Dermis microvascular lymphatic vessel endothelial cell (primary cell): ENCODE measurements around the gene CDX1. TPM values are rescaled to one million over a fixed set of nuclear protein-coding genes. Genes with fewer than 3 reads are reported as not detected.

Source experiments
- DNase-seq, 2 donors: peaks; one replicate each; pipeline versions ENCODE4 v3.0.0 to v3.0.0-alpha.2; 2010; ENCODE audit warnings: low read depth in 2 of 2
- total RNA-seq: library from RNA; depleted of rRNA; stranded (reverse); fragments of >200 nt; gene quantifications from 2 replicates; pipeline ENCODE4 v1.2.1, GENCODE V29; 2014

The CDX1 gene
- total RNA-seq, 1 donor from 2014 or later, result not detected

DNA sequence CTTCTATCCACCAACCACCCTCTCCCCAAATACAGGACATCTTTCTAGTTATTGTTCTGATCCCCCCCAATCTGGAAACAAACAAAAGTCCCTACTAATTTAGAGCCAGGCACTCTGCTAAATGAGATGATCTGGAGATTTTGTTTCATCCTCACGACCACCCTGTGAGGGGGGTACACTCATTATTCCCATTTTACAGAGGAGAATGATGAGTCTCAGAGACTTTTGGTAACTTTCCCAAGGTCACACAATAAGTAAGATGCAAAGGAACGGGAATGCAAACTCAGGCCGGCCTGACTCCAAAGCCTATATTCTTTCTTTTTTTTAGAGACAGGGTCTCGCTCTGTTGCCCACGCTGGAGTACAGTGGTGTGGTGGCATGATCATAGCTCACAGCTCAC is 20.3 kb upstream of the CDX1 start:
- no peak for DNase-seq

DNA sequence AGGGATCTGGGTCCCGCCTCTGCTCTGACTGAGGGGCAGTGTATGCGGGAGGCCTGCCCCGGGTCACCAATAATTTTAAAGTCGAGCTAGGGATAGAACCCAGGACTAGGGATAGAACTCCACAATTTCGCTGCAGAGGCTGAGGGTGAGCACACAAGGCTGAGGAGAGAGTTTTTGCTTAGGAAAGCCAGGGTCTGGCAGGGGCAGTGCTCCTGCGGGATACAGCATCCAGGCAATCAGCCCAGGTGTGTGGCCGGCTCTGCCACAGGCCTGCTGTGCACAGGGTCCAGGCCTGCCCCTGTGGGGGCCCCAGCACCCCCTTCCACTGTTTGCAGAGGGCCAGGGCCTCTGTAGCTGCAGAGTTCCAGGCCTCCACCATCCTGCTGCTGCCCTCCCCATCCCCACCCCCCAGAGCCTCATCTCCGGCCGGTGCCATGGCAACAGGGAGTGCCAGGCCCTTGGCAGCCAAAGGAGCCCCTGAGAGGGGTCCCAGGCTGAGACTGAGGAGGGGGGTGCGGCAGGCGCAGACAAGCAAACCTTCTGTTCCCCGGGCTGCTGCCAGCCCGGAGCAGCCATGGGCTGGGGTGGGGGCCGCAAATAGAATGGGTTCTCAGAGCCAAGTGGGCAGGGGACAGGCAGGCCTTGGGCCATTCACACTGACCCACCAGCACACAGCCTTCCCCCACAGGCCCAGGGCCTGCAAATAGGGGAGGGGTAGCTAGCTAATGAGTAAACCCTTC is 19.5 kb upstream of the CDX1 start:
- DNase-seq, result no peak

DNA sequence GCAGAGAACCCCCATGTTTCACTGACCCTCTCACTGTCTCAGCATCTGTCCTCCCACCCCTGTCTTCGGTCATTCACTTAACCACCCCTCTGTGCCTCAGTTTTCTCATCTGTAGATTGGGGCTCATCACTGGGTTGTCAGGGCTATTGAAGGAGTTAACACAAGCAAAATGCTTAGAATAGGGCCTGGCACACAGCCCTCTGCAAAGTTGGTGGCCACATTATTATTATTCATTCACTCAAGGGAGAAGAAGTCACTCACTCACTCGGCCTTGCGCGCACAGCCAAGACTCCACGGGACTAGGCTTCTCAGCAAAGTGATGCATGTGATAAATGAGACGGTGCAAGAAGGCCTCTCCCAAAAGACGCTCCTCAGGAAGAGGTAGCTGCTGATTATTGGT is 18.9 kb upstream of the CDX1 start:
- DNase-seq, result no peak

DNA sequence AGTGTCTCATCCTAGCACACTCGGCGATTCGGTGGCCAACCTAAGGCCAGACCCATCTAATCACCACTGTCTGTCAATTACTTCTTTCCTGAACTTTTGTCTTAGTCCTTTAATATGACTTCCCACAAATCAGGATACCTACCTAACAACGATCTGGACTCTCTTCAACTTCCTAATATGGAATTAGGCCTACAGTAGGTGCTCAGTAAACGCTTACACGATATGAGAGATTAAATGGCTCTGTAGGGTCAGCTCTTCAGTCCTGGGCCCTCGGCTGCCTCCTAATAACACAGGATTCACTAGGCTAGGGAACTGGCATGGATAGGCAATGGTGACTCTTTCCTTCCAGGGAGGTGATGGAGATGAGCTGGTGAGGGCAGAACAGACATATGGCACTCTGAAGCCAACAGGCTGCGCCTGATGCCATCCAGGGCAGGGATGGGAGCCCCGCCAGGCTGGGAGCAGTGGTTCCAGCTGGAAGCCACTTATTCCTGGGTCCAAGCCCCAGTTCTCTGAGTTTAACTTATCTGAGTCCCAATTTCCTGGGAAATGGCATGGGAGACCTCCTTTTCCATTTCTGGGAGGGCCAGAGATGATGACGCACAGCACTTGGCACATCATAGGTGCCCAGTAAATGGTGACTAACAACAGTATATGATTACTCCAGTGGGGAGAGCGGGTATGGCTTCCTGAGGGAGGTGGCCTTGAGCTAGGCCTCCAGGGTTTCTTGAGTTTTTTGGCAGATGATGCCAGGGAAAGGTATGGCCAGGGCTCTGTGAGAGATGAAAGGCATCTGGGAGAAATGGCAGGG is 18.3 kb upstream of the CDX1 start:
- no peak for DNase-seq

DNA sequence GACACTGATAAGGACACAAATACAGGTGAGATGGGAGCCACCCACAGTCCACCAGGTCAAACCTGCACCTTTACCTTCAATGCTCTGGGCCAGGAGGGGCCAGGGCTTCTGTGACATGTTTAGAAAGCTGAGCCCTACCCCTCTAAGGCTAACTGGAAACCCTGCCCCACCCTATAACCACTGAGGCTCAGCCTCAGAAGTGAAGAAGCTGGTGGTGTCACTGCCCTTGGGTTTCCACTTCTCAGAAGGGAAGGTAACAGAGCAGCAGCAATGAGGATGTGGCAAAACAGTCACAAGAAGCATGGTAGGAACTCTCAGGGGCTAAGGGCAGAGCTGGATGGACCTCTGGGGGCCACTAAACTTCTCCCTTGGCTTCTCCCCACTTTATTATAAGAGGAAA is 17.0 kb upstream of the CDX1 start:
- no peak for DNase-seq

DNA sequence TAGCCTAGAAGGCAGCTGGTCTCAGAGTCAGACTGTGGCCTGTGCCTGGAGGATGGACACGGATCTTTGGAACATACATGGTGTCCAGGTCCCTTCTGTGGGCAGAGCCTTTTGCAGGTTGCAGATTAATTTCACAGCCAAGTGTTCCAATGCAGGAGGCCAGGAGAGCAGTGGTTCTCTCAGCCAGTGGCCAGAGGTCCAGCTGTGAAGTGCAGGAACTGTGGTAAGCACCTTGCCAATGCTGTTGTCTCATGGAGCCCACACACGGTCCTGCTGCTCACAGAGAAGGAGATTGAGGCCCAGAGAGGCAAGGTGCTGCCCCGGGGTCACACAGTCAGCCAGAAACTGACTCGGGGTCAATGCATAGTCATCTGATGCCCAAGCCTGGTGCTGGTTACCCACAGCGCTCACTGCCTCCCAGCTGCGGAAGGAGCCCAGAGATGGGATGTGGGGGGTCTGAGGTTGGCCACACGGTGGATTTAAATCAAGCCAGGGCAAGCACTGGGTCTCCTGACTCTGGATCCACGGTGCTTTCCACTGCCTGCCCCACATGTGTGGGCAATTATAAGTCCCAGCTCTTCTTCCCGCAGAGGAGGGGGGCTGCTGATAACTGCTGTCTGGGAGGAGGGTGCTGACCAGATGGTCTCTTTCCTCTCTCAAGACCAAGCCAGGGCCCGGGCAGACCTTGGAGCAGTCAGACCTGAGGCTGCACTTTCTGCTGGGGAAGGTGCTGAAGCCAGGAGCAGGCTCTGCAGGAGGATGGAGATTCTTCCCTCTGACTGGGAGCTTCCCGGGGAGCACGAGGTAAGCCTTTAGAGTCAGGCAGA is 13.7 kb upstream of the CDX1 start:
- no peak for DNase-seq

DNA sequence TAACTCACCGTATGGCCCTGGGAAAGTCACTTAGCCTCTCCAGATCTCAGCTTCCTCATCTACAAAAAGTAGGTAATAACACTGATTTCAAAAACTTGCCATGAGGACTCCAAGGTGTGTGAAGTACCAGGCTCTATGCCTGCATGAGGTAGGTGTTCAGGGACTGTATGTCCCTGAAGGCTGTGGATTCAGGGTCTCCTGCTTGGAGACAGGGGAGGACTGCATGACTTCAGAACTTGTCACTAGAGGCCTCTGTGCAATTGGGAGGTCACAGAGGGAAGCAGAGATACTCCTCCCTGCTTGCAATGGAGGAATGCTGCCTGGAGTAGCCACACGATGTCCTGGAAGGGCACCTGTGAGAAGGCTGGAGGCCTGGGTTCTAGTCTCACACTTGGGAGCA is 13.1 kb upstream of the CDX1 start:
- DNase-seq, result no peak

DNA sequence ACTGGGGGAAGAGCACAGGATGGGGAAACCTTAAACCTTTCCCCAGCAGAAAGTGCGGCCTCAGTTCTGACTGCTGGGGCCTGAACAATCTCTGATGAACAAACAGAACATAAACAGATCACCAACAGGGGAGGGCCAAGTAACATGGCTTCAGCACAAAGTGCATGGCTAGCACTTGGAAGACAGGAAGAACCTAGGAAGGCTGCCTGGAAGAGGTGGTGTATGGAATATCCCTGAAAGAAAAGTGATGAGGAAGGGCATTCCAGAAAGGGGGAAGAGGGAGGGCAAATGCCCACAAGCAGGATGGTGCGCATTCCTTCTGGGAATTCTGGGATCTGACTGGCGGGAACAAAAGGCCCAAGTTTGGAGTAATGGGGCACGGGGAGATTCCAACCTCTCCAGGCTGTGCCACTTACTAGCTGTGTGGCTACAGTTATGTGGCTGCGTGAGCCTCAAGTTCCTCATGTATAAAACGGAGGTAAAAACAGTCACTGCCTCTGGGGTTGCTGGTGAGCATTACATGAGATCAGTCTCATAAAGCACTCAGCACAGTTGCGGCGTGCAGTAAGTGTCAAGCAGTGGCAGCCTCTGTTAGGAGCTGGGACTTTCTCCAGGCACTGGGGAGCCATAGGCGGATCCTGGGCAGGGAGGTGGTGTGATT is 12.5 kb upstream of the CDX1 start:
- DNase-seq, result no peak

DNA sequence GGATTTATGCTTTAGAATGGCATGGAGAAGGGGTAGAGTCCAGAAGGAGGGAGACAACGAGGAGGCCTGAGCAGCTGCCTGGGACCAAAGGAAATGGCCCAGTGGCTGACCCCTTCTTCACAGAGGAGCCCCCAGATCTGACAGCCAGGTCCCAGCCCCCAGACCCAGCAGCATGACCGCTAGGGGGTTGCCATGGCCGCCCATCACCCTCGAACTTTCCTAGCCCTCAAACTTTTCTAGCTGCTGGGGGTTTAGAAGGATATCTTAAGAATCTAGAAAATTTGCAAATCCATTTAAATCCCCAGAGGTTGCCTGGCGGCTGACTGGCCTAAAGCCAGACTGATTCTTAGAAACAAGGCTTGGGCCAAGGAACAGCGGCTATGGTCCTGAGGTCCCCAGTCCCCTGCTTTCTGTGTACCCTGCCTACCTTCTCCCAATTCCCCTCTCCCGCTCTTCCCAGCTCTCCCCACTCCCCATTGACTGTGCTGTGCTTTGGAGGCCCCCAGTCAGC is 11.9 kb upstream of the CDX1 start:
- no peak for DNase-seq

DNA sequence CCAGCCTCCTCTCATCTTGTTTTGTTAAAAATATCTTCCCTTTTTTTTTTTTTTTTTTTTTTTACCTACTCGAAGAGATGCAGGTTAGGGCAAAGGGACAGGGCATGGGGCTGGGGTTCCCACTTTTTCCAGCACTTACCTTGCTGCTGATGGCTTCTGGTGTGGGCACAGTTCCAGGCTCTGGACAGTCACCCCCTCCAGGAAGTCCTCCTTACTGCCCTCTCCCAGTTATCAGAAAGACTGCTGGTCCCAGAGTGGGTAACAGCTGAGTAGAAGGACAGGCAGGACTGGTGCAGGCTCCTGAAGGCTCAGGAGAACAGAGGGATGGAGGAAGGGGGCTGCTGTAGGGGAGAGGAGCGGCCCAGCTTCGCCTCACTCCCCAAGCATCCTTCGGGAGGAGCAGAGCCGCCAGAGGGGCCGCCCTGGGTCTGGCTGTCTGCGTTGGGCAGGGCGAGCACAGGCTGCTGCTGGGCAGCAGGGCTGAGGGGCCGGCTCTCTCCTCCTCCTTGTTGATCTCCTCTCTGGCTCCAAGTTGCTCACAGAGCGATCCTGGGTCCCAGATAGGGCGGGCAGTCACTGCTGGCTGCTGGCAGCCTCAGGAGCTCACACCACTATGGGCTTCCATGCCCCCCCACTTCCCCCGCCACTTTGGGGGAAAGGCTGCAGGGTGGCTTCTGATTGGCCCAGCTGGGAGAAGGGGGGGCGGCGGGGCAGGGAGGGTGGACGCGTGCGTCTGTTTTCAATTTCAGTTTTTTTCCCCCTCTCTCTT is 11.1 kb upstream of the CDX1 start, which contains the start of gene PDGFRB:
Gene PDGFRB (minus strand): TSS at position 588 of the 769 bp plus-strand sequence. CDS start 18,798 bp downstream, outside the sequence.
- peak in 1 of 2 donors; percentile 53 for DNase-seq

DNA sequence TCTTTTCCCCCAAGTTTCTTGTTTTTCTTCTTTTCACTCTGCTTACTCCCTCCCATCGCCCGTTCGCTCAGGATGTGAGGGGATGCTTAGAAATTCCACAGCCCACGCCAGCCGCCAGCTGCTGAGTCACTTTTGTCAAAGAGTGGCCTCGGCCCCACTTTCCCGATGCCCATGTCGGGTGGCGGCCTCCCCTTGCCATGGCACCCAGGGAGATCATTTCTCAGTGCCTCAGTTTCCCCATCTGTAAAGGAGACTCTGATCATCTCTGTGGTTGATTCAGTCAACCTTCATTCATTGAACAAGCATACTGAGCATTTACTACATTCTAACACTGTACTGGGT is 10.6 kb upstream of the CDX1 start:
- DNase-seq, result no peak

DNA sequence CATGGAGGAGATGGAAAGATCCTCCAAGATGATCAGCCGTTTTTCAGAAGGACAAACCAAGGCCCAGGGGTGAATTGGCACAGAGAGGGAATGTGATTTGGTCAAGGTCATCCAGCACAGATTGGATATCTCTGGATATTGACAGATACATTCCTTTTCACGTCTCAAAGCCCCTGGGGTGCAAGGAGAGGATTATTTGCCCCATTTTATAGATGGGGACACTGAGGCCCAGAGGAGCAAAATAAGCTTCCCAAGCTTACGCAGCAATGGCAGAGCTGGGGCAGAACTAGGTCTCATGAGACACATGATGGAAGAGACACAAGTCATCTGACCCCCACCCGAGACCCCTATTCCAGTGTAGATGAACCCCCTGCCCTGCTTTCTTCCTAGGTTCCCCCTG is 10.0 kb upstream of the CDX1 start:
- DNase-seq, result no peak

DNA sequence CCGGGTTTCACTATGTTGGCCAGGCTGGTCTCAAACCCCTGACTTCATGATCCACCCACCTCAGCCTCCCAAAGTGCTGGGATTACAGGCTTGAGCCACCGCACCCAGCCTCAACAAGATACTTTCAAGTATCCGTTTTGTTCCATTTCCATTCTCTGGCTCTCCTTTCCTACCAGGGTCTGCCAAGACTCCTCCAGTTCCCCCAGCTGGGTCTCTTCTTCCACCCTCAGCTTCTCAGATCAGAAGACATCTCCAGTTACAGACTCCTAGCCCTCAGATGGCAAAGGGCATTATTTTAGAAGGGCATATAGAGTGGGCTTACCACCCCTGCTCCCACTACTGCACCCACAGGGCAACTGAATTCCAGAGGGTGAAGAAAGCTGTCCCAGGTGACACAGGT is 9.4 kb upstream of the CDX1 start:
- DNase-seq, result no peak

DNA sequence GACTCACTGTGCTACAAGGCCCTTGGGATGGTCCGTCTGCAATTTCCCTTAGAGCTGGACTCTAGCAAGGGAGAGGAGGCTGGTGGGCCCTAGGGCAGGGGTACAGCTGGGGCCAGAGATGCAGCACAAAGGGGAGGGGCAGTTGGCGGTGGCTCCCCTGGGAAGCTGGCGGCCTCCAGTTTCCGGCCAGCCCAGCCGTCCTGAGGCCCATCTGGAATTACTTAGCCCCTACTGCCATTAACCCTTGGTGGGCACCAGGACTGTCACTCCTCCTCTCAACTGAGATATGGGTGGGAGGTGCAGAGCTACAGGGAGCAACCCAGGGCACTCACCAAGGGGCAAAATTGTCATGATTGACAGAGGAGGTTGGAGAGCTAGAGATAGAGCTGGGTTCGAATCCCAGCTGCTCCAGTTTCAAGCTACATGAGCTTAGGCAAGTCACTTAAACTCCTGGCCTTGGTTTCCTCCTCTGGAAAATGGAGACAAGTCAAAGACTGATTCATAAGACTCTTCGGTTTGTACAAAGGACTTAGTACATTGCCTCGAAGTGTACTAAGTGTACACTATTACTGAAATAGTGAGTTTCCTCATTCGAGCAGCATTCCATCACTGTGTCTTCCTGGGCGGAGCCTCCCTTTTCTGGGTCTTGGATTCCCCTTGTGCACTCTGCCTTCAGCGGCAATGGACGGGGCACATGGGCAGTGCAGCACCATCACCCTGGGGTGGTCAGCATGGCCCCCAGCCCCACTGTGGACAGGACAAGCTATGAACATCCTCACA is 8.2 kb upstream of the CDX1 start:
- DNase-seq, result no peak

DNA sequence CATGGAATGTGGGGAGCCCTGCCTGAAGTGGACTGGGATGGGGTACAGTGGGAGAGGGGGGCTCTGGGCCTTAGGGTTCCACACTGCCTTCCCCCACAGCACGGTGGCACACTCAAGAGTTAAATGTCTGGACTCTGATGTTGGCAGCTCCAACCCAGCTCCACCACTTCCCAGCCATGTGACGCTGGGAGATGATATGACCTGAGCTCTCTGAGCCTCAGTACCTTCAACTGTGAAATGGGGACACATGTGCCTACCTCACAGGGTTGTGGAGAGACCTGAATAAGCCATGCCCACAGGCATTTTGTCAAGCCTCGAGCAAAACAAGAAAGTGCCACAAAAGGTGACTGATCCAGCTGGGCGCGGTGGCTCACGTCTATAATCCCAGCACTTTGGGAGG is 7.5 kb upstream of the CDX1 start:
- DNase-seq, result no peak

DNA sequence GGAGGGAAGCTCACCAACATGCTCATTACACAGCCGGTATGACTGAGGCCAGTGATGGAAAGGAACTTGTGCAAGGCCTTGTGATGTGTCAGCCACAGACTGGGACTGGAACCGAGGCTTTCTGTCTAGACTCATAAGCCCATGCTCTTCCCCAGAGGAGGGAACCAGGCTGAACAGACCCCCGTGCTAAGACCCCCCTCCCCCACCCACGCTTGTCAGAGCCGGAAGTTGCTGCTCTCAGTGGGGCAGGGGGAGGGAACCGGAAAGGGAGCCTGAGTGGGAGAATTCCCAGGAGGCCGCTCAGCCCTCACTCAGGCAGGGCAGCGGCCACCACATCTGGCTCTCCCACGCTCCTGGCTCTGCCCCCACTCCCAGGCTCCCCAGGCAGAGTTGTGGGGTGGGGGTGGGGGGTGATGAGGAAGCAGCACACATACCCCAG is 6.8 kb upstream of the CDX1 start:
- no peak for DNase-seq

DNA sequence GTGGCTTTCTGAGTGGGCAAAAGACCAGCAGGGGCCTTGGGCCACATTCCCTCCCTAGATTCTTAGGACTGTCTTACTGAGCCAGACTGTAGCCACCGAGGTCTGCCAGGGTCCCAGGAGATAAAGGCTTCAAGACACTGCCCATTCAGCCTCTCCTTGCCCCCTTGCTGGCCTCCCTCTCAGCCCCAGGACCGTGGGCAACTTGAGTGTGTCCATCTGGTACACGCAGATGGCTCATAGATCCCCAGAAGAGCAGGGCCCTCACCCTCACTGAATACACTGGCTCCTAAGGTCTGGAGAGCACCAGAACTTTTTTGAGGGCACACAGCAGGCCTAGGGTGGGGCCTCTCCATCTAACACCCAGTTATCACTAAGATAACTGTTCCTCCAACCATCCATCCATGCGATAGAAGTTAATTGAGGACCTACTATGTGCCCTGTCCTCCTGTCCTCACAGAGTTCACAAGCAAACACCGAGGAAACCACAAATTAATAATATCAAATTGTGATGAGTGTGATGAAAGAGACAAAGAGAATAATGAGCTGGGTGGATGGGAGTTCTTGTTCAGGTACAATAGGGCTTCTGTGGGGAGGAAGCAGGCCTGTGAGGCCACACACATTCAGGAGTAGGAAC is 6.0 kb upstream of the CDX1 start:
- DNase-seq, result no peak

DNA sequence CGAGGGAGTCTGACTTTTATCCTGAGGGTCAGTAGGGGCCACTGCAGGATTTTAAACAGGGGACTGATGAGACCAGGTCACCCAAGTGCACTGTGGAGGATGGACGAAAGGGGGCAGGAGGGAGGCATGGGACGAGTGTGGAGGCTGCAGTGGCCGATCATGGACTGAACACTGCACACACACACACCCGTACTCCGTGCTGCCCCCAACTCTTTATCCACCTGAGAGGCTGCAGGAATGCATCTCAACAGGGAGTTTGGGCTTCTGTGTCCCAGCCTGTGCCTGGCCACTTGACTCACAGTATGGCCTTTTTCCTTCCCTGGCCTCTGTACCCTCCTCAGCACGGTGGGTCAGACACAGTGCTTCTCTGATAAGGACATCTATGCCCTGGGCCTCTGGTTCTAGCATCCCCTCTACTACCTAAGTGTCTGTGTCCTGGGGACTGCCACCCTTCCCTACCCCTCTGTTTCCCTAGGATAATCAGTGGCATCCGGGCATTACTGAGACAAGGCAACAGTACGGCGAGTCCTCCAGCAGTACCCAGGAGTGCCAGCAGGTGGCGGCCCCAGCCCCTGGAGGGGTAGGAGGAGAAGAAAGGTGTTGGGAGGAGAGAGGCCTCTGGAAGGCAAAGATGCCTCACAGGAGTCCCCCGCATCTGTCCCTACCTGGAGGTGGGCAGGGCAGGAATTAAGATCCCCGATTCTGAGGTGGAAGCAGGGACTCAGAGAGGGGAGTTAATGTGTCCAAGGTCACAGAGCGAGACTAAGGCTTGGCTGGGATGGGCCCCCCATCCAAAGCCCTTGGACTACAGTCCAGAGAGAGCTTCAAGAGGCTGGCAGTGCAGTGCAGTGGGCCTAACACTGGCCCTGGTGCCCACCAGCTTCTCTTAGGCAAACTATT is 5.1 kb upstream of the CDX1 start:
- DNase-seq, result peak in 1 of 2 donors; percentile 66
